D721Med (cell line): ENCODE data around the gene ATP10A.
"Not testable (repeated sequence)": the region's sequence is repeated elsewhere in the genome, so short reads cannot be mapped to it uniquely, and the experiment has no call there.

Experiments used
- DNase-seq: peaks from one replicate; pipeline ENCODE4 v3.0.0; 2011; ENCODE audit warnings: low spot score; ENCODE audit not compliant: insufficient read length
- FAIRE-seq: peaks from 2 replicates; lab custom pipeline; 2011; peaks lifted over from hg19 to GRCh38; lab: Jason Lieb, UNC
- TF ChIP-seq, protein P1 (sequence below): IDR thresholded peaks from 2 replicates; pipeline ENCODE4 v1.5.1; 2012; ENCODE audit warnings: mild to moderate bottlenecking, control low read depth; ENCODE audit not compliant: insufficient read depth; ENCODE audit errors: missing control alignments

Gene ATP10A

DNA sequence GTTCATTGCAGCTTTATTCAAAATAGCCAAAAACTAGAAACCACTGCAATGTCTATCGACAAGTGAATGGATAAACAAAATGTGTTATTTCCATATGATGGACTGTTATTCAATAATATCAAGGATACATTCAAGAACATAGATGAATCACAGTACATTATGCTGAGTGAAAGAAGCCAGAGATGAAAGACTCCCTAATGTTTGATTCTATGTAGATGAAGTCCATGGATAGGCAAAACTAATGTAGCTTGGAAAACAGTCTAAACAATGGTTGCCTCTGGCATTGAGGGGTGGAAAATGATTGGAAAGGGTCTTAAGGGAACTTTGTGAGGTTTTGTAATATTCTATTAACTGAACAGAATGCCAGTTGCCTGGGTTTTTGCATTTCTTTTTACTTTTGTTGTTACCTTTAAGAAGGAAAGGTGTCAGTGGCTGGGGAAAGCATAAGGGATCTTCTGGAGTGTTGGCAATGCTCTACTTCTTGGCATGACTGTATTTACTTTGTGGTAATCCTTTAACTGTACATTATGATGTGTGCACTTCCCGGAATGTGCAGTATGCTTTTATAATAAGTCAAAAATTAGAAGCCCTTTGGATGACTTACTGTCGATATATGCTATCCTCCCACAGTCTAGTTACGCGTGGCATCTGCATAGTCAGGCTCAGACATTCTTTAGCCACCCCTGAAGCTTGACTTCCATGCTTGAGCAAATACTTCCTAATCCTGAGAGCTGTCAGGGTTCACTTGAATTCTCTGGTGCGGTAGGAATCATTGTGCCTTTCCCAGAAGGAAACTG lies 20.5 kb upstream of the ATP10A start:
- FAIRE-seq (no peak), DNase-seq (no peak)
- TF ChIP-seq, protein P1, sequence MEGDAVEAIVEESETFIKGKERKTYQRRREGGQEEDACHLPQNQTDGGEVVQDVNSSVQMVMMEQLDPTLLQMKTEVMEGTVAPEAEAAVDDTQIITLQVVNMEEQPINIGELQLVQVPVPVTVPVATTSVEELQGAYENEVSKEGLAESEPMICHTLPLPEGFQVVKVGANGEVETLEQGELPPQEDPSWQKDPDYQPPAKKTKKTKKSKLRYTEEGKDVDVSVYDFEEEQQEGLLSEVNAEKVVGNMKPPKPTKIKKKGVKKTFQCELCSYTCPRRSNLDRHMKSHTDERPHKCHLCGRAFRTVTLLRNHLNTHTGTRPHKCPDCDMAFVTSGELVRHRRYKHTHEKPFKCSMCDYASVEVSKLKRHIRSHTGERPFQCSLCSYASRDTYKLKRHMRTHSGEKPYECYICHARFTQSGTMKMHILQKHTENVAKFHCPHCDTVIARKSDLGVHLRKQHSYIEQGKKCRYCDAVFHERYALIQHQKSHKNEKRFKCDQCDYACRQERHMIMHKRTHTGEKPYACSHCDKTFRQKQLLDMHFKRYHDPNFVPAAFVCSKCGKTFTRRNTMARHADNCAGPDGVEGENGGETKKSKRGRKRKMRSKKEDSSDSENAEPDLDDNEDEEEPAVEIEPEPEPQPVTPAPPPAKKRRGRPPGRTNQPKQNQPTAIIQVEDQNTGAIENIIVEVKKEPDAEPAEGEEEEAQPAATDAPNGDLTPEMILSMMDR: no peak

GRCh38 chr15:25882466-25882865 lies 19.3 kb upstream of the ATP10A start:
- TF ChIP-seq, protein P1: no peak
- FAIRE-seq (no peak), DNase-seq (no peak)

GRCh38 chr15:25880877-25881276 lies 17.8 kb upstream of the ATP10A start:
- DNase-seq, FAIRE-seq: not testable (repeated sequence)

DNA sequence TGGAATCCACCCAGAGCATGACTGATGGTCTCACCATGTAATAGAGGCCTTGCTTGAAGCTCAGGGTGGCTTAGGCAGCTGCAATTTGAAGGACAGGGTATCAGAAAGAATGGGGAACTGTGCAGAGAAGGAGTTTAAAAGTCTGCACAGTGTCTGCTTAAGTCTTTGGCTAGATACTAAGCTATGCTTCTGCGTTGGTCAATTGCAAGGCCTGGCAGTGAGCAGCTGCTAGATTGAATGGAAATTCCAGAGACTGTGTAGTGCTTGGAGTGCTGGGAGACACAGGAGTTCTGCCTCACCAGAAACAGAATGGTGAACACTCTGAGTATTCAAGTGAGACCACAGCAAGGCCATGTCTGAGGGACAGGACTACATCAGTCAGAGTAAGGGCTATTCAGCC lies 17.3 kb upstream of the ATP10A start:
- TF ChIP-seq, protein P1: no peak
- DNase-seq: no peak
- FAIRE-seq: no peak

DNA sequence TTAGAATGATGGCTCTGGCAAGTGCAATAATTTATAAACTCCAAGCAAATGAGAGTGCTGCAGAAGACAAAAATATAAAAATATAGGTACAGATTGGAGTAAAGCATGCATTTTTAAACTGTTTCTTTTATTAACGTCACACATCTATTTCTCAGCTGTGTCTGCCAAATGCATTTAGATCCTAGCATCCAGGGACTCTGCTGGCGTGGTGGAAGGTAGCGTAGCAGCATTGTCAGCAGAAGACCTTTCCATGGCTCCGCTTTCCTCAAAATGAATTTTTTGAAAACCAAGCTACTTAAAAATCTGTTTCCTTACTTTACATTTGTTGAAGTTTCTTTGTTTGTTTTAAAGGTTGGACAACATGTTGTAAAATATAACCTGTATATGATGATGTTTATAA lies 16.3 kb upstream of the ATP10A start:
- FAIRE-seq (no peak), DNase-seq (no peak)
- TF ChIP-seq, protein P1: no peak

GRCh38 chr15:25877681-25878080 lies 14.6 kb upstream of the ATP10A start:
- TF ChIP-seq, protein P1: no peak
- FAIRE-seq: no peak
- no peak for DNase-seq

- DNase-seq (no peak), FAIRE-seq (no peak)
- TF ChIP-seq, protein P1: no peak
Observed at GRCh38 chr15:25876231-25877140, 13.4 kb upstream of the ATP10A start.
